ENCODE results near the gene ELMO1.

- TF ChIP-seq CTCF (IDR thresholded peaks at IDR 0.05; ENCODE audit: low read depth, low read length, missing input control), result no peak
- no peak for TF ChIP-seq REST (IDR thresholded peaks at IDR 0.05)
- TF ChIP-seq TAF1 (conservative IDR thresholded peaks at IDR 0.05), result no peak
- TF ChIP-seq ATF3 (IDR thresholded peaks at IDR 0.05), result no peak
- no peak for TF ChIP-seq RAD21 (IDR thresholded peaks at IDR 0.05)
- TF ChIP-seq EGR1 (IDR thresholded peaks at IDR 0.05; ENCODE audit: low read depth in 2 of 2), result no peak
- no peak for TF ChIP-seq SP1 (IDR thresholded peaks at IDR 0.05)
- no peak for TF ChIP-seq GABPA (IDR thresholded peaks at IDR 0.05 in 1 of 2, conservative IDR thresholded peaks at IDR 0.05 in 1 of 2)
- no peak for TF ChIP-seq YY1 (IDR thresholded peaks at IDR 0.05)
Measured at GRCh38 chr7:37006764-37007163, 441.9 kb downstream of the ELMO1 start.

All from liver (tissue), 3 donors.